Cardiac fibroblast (primary cell): ENCODE data around the gene PLCB4.

ENCODE experiments used
- DNase-seq, 2 donors: peaks; one replicate each; pipeline versions ENCODE4 v3.0.0 to v3.0.0-alpha.2; 2010; ENCODE audit warnings: low read depth in 2 of 2
- H3K4me3 ChIP-seq, 2 donors: replicated peaks in 1 of 2; 1 replicate in 1 of 2; 2 replicates in 1 of 2; pipeline ENCODE4 v1.5.1; 2011; ENCODE audit warnings: low read depth in 2 of 2, low read length in 2 of 2, mild to moderate bottlenecking in 2 of 2, moderate library complexity in 1 of 2
- CTCF ChIP-seq: IDR thresholded peaks from one replicate; pipeline ENCODE4 v1.5.1; 2011; ENCODE audit warnings: low read depth, mild to moderate bottlenecking, low read length, inconsistent platforms

Gene PLCB4

GRCh38 chr20:9203081-9203447 is 134.2 kb downstream of the PLCB4 start:
- TF ChIP-seq CTCF: no peak
- DNase-seq: no peak
- H3K4me3 ChIP-seq: no peak overlapping the region

- TF ChIP-seq CTCF: no peak
- DNase-seq: no peak
- H3K4me3 ChIP-seq: no peak overlapping the region
Observed at GRCh38 chr20:9204979-9205378, 136.1 kb downstream of the PLCB4 start.

- H3K4me3 ChIP-seq: no peak overlapping the region
- no peak for TF ChIP-seq CTCF
- no peak for DNase-seq
Observed at GRCh38 chr20:9206486-9206885, 137.6 kb downstream of the PLCB4 start.

- H3K4me3 ChIP-seq: no peak overlapping the region
- TF ChIP-seq CTCF: no peak
- DNase-seq: no peak
Observed at GRCh38 chr20:9207253-9207652, 138.4 kb downstream of the PLCB4 start.

- no peak for DNase-seq
- no peak overlapping the region for H3K4me3 ChIP-seq
- TF ChIP-seq CTCF: no peak
Observed at GRCh38 chr20:9210356-9210755, 141.5 kb downstream of the PLCB4 start.

GRCh38 chr20:9211016-9211760 is 142.3 kb downstream of the PLCB4 start:
- no peak for TF ChIP-seq CTCF
- no peak overlapping the region for H3K4me3 ChIP-seq
- DNase-seq: no peak

- H3K4me3 ChIP-seq: no peak overlapping the region
- no peak for TF ChIP-seq CTCF
- no peak for DNase-seq
Observed at GRCh38 chr20:9212735-9213134, 143.8 kb downstream of the PLCB4 start.
